Measurements from ENCODE around the gene PLRG1.

PLRG1 gene

DNA sequence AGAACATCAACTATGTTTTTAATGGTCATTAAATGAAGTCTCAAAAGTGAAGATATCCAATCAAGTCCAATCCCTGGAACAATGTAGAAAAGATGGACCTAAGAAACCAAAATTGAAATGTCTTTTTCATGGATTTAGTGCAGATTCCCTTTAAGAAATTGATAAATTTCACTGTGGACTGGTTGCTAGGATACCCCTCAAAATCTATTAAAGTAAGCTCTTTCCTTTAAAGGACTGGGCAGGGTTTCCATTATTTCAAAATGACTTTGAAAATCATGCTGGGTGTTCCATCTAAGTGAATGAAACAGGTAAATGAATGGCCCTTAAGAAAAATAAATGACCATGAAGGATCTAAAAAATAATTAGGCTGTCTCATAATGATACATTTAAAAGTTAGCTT lies 28.6 kb downstream of the PLRG1 start:
- no peak for DNase-seq (ENCODE audit: low read depth in 2 of 2, low spot score in 1 of 2)

DNA sequence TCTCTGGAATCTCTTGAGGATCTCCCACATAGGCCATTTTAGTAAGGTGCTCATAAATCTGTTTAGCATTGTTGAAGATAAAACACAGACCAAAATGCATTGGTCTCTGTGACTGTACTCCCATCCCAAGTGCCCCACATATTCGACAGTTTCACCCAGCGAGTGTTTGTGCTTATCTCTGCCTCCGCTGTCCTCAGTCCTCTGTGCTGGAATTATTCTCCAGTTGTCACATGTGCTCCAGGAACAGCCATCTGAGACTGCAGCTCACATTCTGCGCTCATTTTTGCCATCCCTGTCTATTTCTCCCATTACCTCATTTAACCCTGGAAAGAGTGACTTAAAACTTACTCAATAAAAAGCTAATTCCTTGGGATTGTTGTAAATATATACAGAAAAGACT lies 31.0 kb downstream of the PLRG1 start:
- DNase-seq (ENCODE audit: low read depth in 2 of 2, low spot score in 1 of 2), result no peak

- DNase-seq (ENCODE audit: low read depth in 2 of 2, low spot score in 1 of 2), result no peak
These were observed 32.6 kb downstream of the PLRG1 start for GRCh38 chr4:154517591-154517990.

GRCh38 chr4:154516318-154517029 lies 33.7 kb downstream of the PLRG1 start:
- DNase-seq (ENCODE audit: low read depth in 2 of 2, low spot score in 1 of 2), result no peak

DNA sequence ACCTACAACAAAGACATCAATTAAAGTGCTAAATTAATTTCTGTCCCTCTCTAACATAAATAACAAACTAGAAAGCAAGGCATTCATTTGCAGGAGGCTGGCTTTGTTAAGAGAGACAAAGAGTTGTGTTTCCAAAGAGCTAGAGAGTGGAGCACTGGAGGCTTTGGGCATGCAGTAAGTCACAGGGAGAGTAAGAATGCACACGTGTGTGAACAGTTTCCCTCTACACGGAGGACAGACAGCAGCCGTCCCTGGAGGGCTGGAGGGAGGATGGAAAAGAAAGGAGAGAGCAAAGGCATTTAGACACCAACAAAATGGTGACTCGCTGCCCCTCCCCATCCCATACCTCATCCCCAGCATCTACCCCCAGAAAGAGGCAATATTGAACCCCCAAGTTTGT lies 38.2 kb downstream of the PLRG1 start:
- DNase-seq (ENCODE audit: low read depth in 2 of 2, low spot score in 1 of 2), result no peak

- no peak for DNase-seq (ENCODE audit: low read depth in 2 of 2, low spot score in 1 of 2)
These were observed 38.7 kb downstream of the PLRG1 start for GRCh38 chr4:154511548-154511947.

GRCh38 chr4:154507156-154507555 lies 43.0 kb downstream of the PLRG1 start:
- DNase-seq (ENCODE audit: low read depth in 2 of 2, low spot score in 1 of 2), result no peak

- DNase-seq (ENCODE audit: low read depth in 2 of 2, low spot score in 1 of 2), result no peak
These were observed 43.9 kb downstream of the PLRG1 start for GRCh38 chr4:154506253-154506652.

- DNase-seq (ENCODE audit: low read depth in 2 of 2, low spot score in 1 of 2), result no peak
These were observed 46.6 kb downstream of the PLRG1 start for GRCh38 chr4:154503598-154503997.

- no peak for DNase-seq (ENCODE audit: low read depth in 2 of 2, low spot score in 1 of 2)
These were observed 48.1 kb downstream of the PLRG1 start for GRCh38 chr4:154502111-154502510.

GRCh38 chr4:154497889-154498288 lies 52.3 kb downstream of the PLRG1 start:
- DNase-seq (ENCODE audit: low read depth in 2 of 2, low spot score in 1 of 2), result no peak

DNA sequence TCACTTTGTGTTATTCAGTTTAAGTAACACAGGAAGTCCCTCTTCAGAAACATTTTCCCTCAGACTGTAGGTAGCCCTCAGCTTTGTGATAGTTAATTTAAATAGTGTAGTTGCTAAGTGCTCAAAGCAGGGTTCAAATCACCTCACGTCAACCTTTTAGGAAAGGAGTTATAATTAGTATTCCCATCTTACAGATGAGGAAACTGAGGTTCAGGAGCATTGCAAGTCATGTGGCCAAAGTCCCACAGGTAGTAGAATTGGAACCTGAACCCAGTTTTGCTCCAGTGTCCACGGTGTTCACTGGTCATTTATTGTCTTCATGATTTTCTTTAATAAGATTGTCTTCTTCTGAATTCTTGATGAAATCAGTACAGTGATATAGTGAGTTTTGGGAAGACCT lies 54.3 kb downstream of the PLRG1 start:
- DNase-seq (ENCODE audit: low read depth in 2 of 2, low spot score in 1 of 2), result no peak

DNA sequence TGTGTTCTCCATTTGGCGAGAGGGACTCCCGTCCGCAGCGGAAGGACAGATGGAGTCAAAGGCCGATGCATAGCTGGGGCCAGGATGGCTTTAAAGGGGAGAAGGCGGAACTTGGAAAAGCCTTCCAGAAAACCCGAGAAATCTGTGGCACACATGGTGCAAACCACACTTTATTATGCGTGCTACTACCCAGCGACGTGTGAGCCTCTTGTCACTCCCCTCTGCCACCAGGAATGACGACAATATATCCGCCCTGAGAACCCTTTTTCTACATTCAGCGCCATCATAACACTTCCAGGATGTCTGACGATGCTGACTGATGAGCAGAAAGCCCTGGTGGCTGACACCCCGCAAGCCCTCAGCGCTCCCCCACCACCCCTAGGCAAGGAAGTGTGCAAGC lies 57.9 kb downstream of the PLRG1 start:
- no peak for DNase-seq (ENCODE audit: low read depth in 2 of 2, low spot score in 1 of 2)

GRCh38 chr4:154491341-154492271 lies 58.6 kb downstream of the PLRG1 start, which contains the start of gene DCHS2:
DCHS2 (minus strand) TSS chr4:154491799; CDS start chr4:154491355, 444 bp downstream.
- no peak for DNase-seq (ENCODE audit: low read depth in 2 of 2, low spot score in 1 of 2)

DNA sequence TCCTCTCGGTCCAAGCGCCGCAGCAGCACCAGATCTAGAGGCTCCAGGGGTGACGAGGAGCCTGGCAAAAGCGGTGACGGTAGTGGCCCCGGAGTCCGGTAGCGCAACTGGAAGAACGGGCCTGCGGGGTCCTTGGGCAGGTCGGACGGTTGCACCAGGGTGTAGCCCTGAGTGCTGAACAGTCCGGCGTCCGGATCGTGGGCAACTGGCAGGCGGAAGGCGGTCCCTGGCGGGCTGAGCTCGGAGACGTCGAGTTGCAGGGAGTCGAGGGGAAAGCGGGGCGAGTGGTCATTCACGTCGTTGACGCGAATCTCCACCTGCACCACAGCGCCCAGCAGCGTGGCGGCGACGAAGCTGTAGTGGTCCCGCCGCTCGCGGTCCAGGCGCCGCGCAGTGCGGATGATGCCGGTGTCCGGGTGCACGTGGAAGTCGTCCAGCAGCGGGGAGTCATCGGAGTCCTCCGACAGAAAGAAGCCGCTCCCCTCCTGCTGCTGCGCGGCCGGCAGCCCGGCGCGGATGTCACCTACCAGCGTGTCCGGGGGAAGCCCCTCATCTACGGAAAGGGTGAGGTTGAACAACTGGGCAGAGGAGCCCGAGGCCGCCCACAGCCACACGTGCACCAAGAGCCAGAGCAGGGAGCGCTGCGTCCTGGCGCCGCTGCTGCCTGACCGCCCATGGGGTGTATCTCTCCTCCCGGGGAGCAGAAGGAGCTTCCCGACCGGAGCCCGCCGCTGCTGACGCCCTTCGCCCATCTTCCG lies 59.4 kb downstream of the PLRG1 start:
- no peak for DNase-seq (ENCODE audit: low read depth in 2 of 2, low spot score in 1 of 2)

DNA sequence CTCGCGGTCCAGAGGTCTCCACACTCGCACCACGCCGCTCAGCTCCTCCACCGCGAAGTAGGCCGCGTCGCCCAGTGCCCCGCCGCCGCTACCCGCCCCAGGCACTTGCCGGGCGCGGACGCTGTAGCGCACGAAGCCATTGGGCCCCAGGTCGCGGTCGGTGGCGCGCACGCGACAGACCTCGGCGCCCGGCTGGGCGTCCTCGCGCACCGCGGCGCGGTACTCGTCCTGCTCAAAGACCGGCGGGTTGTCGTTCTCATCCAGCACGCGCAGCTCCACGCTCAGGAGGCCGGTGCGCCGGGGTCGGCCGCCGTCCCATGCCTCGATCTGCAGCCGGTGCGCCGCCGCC lies 60.0 kb downstream of the PLRG1 start:
- DNase-seq (ENCODE audit: low read depth in 2 of 2, low spot score in 1 of 2), result no peak

DNA sequence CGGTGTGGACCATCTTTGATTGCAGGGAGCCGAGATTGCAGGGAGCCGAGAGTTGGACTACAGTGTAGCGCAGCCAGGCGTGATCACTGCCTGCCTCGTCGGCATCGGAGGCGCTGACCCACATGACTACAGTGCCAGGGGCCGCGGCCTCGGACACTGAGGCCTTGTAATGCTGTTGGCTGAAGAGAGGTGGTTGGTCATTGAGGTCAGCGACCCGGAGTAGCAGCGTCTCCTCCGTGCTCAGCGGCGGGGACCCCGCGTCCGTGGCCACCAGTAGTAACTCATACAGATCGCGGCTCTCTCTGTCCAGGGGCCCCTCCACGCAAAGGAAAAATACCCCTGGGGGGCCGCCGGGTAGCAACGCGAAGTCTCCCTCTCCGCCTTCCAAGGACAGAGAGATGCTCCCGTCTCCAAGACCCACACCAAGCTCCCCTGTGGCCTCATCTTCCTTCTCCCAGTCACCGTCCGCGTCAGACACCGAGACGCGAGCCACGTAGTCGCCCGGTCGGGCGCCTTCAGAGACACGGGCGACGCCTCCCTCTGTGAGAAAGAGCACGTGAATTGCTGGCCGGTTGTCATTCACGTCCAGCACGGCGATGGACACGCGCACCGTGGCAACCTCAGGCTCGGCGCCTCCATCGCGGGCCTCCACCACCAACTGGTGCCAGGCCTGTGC lies 60.5 kb downstream of the PLRG1 start:
- DNase-seq (ENCODE audit: low read depth in 2 of 2, low spot score in 1 of 2), result no peak

- no peak for DNase-seq (ENCODE audit: low read depth in 2 of 2, low spot score in 1 of 2)
These were observed 63.1 kb downstream of the PLRG1 start for GRCh38 chr4:154487145-154487544.

- DNase-seq (ENCODE audit: low read depth in 2 of 2, low spot score in 1 of 2), result no peak
These were observed 65.0 kb downstream of the PLRG1 start for GRCh38 chr4:154485127-154485773.

Data from stimulated activated CD8-positive, alpha-beta memory T cell treated with anti-CD3 and anti-CD28 coated beads, Interleukin-4, amount 100 ng/mL, for 1 hour (primary cell).